Panc1 (cell line): ENCODE measurements around the gene MACROD2.

Experiments
- POLR2AphosphoS5 ChIP-seq: IDR thresholded peaks from 2 replicates; pipeline ENCODE4 v1.6.1; 2012; ENCODE audit warnings: mild to moderate bottlenecking, low read depth, low read length, moderate library complexity
- SIN3A ChIP-seq: IDR thresholded peaks from 2 replicates; pipeline ENCODE4 v1.6.1; 2012; ENCODE audit warnings: low read depth, mild to moderate bottlenecking, low read length, moderate library complexity, borderline replicate concordance; ENCODE audit not compliant: insufficient read depth
- TCF7L2 ChIP-seq: IDR thresholded peaks from 2 replicates; pipeline ENCODE4 v1.6.1; 2011; ENCODE audit warnings: mild to moderate bottlenecking, low read depth, low read length, inconsistent platforms
- TF ChIP-seq, protein P1 (sequence below): fragments of 450-650 bp; IDR thresholded peaks from 2 replicates; pipeline ENCODE4 v1.5.1; 2017; ENCODE audit warnings: mild to moderate bottlenecking
- TF ChIP-seq, protein P2 (sequence below), 2 experiments: IDR thresholded peaks; 2 replicates each; pipeline ENCODE4 v1.6.1; 2011 to 2012; ENCODE audit warnings: low read depth in 2 of 2, control low read depth in 1 of 2, low read length in 1 of 2, mild to moderate bottlenecking in 1 of 2, moderate library complexity in 1 of 2; ENCODE audit not compliant: insufficient read depth in 1 of 2

DNA sequence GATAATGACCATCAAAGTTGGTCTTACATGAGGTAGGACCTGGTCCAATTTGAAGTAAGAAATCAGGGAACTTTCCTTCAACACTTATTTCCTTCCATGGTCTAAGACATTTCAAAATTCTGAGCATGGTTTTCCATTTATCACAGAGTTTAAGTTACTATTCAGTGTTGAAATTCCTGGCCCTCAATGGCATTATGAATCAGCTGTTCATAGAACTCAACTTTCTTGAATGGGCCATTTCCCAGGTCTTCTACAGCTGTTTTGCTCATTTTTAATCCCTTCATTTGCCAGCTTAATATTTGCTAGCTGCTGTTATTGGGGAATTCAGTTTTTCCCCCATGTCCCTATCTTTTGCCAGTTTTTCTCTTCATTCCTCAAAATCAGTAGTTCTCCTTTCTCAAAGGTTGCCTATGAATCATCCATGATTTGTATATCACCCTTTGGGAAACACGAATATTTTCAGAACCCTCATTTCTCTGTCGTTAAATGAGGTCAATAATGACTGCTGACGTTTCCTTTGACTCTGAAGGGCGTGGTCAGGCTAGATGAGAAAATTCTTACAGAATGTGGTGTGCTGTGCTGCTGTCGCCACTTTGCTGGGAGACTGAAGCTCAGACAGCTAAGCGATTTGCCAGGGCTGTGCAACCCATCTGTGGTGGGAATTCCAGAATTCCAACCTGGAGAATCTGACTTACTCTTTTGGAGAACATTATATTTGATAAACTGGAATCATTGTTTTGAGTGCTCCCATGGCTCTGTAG is 558.6 kb downstream of the MACROD2 start:
- TF ChIP-seq, protein P1, sequence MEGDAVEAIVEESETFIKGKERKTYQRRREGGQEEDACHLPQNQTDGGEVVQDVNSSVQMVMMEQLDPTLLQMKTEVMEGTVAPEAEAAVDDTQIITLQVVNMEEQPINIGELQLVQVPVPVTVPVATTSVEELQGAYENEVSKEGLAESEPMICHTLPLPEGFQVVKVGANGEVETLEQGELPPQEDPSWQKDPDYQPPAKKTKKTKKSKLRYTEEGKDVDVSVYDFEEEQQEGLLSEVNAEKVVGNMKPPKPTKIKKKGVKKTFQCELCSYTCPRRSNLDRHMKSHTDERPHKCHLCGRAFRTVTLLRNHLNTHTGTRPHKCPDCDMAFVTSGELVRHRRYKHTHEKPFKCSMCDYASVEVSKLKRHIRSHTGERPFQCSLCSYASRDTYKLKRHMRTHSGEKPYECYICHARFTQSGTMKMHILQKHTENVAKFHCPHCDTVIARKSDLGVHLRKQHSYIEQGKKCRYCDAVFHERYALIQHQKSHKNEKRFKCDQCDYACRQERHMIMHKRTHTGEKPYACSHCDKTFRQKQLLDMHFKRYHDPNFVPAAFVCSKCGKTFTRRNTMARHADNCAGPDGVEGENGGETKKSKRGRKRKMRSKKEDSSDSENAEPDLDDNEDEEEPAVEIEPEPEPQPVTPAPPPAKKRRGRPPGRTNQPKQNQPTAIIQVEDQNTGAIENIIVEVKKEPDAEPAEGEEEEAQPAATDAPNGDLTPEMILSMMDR: no peak
- TF ChIP-seq, protein P2, sequence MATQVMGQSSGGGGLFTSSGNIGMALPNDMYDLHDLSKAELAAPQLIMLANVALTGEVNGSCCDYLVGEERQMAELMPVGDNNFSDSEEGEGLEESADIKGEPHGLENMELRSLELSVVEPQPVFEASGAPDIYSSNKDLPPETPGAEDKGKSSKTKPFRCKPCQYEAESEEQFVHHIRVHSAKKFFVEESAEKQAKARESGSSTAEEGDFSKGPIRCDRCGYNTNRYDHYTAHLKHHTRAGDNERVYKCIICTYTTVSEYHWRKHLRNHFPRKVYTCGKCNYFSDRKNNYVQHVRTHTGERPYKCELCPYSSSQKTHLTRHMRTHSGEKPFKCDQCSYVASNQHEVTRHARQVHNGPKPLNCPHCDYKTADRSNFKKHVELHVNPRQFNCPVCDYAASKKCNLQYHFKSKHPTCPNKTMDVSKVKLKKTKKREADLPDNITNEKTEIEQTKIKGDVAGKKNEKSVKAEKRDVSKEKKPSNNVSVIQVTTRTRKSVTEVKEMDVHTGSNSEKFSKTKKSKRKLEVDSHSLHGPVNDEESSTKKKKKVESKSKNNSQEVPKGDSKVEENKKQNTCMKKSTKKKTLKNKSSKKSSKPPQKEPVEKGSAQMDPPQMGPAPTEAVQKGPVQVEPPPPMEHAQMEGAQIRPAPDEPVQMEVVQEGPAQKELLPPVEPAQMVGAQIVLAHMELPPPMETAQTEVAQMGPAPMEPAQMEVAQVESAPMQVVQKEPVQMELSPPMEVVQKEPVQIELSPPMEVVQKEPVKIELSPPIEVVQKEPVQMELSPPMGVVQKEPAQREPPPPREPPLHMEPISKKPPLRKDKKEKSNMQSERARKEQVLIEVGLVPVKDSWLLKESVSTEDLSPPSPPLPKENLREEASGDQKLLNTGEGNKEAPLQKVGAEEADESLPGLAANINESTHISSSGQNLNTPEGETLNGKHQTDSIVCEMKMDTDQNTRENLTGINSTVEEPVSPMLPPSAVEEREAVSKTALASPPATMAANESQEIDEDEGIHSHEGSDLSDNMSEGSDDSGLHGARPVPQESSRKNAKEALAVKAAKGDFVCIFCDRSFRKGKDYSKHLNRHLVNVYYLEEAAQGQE (IDR thresholded peaks at IDR 0.05; ENCODE audit: insufficient read depth in 1 of 2, low read depth in 2 of 2, low read length in 1 of 2): no peak
- TF ChIP-seq POLR2AphosphoS5 (no peak), SIN3A (no peak), TCF7L2 (no peak)
